GM18526 (cell line): Measurements from ENCODE around the gene VMAC.

ENCODE experiments used
- POLR2A ChIP-seq: IDR thresholded peaks from 3 replicates; pipeline ENCODE4 v1.6.1; 2011; ENCODE audit not compliant: insufficient read length; ENCODE audit errors: extremely low read depth

The VMAC gene

DNA sequence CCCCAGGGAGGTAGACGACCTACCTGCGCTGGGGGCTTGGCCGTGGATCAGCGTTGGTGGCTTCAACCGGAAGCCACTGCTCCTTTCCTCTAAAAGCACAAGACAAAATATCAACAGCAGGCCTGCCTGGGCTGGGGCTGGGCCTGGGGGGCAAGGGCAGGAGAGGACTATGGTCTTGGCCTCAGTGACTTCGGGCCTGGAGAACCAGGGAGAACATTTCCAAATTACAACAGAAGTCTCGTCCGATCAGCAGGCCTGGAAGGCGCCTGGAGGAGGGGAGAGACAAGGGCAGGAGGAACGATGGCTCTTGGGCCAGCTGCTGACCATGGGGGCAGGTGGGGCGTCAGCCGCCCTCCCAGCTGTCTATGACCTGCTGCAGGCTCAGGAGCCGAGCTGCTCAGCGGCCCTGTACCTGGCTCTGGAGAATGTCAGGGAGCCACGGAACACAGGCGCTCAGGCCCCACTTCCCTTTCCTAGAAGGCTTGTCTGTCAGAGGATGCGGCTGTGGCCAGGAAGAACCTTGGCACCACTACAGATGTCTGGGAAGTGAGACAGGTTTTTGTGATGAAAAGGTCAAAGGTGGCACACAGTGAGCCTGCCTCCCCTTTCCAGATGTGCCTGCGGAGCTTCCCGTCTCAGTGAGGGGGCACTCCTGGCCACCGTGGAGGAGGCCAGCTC is 28.9 kb downstream of the VMAC start:
- TF ChIP-seq POLR2A, result no peak

DNA sequence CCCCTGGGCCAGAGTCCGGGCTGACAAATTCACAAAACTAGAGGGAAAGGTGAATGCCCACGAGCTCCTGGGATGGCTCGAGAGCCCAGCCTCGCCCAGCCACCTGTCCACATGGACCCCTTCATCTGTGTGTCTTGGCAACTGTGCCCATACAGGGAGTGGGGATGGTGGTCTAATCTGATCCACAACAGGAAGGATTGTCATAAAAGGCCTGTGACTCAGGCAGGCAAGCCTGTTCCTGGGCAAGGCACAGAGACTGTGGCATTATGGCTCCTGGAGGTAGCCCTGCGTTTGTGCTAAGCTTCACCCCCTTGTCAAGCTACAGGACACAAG is 29.4 kb downstream of the VMAC start:
- no peak for TF ChIP-seq POLR2A

DNA sequence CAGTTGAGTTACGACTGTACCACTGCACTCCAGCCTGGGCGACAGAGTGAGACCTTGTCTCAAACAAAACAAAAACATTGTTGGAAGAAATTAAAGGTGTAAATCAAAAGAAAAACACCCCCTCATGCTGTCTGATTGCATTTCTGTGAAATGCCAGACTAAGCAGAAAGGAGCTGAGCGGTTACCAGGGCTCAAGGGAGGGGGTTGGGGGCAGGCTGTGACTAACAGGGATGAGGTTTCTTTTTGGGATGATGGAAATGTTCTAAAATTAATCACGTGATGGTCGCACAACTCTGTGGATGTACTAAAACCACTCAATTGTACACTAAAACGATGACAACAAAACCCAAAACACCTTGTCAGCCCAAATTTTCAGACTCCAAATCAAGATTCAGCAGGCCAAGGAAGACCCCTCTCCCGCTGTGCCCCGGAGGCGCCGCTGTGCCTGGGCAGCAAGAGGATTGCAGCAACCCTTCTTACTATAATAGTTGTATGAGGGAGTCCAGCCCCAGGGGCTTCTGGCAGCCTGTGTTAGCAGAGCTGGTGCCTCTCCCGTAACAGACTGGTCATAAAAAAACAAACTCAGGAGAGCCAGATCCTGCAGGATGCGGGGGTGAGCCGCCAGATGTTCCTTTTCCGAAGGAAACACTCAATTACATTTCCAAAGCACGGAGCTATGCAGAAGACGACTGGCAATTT is 30.3 kb downstream of the VMAC start:
- no peak for TF ChIP-seq POLR2A

DNA sequence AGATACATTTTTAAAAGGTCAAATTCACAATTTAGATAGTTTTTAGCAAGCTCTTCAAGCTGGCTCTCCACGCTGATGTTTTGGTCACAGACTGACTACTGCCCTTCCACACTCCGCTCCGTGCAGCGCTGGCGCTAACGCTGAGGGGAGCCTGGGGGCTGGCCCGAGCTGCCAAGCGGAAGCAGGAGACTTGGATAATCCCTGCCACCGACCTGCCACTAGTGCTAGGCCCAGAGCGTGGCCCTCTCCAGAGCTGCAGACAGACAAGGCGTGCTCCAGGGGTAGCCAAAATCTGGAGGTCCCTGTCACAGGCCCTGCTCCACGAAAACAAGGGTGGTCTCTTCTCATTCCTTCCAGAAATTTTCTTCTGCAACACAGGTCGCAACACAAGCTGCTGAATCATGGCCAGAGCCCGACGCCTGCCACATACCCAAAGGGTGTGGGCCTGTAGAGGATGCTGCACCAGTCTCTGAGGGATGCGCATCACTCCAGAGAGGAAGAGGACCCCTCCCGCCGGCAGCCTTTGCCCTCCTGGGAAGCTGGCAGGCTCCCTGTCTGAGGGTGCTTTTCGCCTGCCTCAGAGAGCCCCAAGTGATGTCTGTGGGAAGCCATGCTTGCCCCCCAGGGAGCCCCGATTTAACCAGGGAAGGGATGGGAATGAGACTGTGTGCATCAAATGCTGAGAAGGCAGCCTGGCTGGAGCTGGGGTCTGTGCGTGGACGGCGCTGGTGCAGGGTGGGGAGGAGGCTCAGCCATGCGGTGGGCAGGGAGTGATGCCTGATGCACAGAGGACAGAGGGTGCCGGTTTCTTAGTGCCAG is 31.0 kb downstream of the VMAC start:
- no peak for TF ChIP-seq POLR2A

DNA sequence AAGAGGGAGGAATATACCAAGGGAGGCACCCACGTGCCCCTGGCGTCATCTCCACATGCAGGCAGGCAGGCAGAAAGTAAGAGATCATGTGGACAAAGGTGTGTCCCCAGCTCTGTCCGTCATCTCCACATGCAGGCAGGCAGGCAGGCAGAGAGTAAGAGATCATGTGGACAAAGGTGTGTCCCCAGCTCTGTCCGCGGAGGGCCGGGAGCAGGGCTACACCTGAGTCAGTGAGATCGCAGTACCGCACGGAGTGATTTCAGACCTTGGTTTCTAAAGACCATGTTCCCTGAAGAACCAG is 31.6 kb downstream of the VMAC start:
- no peak for TF ChIP-seq POLR2A

DNA sequence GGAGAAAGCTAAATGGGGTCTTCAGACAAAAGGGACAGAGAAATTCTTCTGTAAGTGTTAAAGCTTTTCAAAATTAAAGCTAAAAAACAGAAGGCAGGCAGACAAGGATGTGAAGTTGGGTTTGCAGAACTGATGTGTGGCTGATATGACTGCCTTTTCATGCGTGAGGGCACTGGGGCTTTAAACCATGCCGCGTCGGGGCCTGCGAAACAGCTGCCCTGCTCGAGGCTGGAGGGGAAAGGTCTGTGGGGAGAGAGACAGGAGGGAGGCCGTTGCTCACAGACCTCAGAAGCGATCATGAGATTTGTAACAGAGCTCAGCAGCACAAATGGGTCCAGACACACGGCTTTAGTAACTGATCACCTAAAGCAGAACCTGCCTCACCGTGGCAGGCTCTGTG is 32.9 kb downstream of the VMAC start:
- TF ChIP-seq POLR2A, result no peak

DNA sequence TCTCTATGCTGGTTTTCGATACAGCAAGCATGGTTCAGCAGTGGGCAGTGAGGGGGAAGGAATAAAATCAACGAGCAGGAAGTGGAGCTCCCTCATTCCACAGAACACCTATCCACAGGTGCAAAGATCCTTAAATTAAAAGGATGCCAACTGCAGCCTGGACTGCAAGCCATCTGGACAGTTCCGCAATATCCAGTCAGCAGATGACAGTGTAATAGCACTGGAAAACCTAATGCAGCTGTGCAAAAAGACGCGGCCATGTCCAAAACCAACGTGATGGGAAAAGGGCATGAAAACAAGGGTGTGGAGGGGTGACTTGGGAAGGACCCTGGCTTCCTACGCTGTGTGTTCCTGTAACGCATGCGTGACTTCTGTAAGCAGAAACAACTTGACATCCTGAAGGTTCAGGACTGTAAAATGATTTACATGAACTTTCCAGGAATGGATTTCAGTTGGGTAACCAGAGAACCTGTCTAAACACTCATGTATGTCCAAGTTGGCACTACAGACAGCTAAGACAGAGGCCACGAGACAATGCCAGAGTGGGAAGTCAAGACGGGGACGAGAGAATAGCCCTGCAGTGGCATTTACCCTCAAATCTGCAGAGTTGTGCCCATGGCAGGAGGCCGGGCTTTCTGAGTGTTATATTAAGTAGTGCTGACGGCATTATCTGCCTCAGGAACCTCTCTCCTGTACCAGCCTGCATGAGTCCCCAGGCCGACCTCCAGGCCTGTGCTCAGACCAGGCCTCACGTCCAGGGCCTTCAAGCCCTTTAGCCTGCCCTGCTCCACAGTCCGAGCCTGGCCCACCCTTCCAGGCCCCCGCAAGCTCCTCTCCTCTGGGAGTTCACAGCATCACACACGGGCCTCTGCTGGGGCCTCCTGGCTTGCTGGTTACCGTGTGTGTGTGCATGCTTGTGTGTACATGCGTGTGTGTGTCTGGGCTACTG is 35.9 kb downstream of the VMAC start:
- no peak for TF ChIP-seq POLR2A

DNA sequence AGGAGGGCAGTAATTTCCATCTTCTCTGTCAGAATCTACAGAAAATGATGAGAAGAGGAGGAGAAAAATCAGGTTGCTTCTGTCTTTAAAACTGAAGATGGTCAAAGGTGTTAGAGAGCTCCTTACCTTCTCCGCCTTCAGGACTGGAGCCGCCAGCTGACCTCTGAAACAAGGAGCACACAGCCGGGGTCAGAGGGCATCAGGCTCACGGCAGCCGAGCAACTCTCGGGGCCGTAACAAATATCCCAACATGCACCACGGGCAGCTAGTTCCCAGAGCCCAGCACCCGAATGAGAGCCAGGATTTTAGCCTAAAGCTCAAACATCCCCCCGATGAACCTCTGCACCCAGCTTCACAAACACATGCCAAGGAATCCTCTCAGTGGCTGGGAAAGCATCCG is 37.0 kb downstream of the VMAC start:
- no peak for TF ChIP-seq POLR2A

DNA sequence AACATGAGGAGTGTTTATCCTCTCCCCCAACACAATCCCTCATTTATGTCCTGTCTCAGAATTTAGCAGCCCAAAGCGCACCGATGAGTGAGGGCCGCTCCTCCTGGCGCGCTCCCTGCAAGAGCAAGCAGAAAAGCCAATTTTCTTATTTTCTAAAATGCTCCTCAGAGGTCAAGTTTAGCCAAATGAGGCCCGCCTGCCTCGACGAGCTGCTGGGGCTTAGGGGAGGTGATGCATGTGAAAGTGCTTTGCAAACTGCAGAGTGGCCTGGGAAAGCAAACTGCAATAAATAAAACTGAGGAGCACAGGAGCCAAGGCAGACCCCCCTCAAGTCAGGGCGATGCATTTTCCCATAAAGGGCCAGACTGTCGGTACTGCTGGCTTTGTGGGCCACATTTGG is 38.4 kb downstream of the VMAC start:
- no peak for TF ChIP-seq POLR2A

DNA sequence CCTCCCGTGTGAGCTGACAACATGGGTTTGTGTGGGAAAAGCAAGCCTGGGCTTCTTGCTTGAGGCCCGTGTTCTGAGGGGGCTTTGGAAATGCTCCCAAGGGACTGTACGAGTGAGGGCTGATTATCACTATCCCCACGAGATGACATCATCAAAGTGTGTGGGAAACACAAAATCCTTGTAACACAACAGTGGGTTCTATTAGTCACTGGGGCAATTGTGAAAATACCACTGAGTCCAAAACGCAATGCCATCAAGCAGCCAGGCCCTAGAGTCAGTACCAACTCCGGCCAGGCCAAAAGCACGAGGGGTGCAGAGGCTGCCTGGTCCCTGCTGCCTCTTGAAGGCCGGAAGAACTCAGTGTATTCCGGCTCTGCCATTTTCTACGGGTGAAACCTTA is 39.0 kb downstream of the VMAC start:
- TF ChIP-seq POLR2A, result no peak

DNA sequence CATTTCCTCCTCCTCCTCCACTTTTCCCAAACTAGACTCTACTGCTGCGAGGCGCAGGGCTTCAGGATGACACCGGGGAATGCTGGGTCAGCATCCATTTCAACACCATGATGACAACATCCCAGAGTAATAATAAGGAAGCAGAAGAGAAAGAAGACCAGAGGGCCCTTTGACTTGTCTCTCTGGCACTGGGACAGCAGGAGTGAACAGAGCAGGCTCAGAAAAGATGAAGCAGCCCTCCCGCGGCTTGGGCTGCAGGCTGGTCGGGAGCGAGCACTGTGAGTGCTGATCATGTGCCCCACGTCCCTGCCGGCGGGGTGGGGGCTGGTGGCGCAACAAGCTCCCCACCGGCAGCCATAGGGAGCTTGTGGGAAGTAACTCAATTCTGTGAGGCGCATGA is 42.8 kb downstream of the VMAC start:
- TF ChIP-seq POLR2A, result no peak

DNA sequence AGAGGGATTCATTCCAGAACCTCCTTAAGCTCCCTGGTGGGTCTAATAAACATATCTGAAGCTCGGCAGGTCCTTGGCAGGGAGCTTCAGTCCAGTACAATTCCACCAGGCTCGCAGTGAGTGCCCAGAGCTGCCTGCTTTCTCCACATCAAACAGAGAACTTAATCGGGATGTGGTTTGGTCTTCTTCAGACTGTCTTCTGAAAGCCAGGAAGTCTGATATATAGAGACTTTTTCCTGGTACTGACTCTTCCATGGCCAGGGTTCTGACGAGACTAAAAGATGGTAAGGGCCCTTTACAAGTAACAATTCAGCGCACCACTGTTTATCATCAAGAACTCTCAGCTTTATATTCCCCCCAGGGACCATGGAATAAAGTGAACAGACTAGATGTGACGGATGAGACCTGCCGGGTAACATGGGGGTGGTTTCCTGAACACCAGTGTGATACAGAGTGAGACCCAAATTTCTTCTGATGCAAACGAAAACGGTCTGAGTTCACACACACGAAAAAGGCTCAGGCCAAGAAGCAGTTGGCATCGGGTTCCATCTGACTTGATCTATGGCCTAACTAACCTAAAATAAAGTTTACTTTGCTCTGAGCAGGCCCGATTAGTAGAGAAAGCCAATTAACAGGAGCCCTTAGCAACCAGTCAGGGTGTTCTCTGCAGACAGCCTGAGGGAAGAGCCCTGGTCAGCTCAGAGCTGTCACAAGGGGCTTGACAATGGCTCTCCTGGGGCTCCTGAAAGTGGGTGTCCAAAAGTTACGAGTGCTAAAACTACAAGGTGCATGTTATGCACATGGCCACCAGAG is 44.3 kb downstream of the VMAC start:
- TF ChIP-seq POLR2A, result no peak

DNA sequence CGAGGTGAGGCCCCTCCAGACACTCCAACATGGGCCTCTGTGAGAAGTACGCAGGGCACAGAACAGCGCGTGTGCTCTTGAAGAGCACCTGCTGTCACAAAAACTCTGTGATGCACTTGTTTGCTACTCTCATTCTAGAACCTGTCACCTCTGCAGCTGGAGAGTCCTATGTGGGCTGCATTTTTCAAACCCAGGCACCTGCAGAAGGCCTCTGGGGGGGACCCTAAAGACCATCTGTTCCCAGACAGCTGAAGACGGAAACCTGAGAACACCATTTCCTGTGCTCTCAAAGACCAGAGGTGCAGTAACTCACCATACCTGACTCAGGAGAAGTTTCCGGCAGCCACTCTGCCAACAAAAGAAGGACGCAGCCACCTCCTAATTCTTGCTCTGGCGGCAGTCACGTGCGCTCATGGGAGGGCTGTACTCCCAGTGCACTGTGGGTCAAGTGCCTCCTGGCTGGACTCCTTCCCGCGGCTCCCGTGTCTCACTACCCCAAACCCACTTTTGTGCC is 45.2 kb downstream of the VMAC start:
- no peak for TF ChIP-seq POLR2A

DNA sequence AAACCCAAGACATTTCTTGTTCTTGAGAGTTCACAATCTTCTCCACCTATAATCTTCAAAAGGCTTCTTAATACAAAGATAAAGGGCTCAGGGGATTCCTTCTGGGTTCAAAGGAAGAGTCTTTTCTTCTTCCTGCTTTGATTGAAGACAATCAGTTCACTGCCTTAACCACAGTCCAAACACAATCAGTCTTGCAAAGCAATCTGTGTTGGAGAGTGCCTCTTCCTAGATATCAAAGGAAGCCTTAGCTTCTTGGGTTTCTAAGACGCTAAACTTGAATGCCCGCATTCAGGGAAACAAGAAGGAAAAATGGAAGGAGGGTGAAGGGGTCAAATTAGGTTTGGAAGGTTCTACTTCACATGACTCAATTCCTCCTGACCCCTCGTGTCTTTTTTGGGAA is 46.1 kb downstream of the VMAC start:
- TF ChIP-seq POLR2A, result no peak
